ENCODE measurements around the gene SLC6A8.

DNA sequence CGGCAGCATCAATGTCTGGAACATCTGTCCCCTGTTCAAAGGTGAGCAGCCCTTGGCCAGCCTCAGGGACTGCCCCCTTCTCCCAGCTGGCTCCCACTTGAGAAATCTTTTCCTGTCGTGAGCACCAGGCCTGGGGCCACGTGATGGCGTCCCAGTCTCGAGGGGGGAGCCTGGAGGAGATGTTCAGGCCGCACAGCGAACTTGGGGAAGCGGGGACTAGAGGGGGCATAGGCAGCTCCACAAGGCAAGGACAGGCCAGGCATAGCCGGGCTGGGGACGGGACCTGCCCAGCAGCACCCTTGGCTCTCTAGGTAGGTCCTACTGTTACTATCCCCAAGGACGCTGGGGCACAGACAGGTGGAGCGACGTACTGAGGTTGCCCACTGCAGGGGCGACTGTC is 2.7 kb downstream of the SLC6A8 start:
- TF ChIP-seq EP300 (IDR thresholded peaks at IDR 0.05) (no peak), POLR2AphosphoS5 (IDR thresholded peaks at IDR 0.05) (no peak)
- TF ChIP-seq, protein P1, sequence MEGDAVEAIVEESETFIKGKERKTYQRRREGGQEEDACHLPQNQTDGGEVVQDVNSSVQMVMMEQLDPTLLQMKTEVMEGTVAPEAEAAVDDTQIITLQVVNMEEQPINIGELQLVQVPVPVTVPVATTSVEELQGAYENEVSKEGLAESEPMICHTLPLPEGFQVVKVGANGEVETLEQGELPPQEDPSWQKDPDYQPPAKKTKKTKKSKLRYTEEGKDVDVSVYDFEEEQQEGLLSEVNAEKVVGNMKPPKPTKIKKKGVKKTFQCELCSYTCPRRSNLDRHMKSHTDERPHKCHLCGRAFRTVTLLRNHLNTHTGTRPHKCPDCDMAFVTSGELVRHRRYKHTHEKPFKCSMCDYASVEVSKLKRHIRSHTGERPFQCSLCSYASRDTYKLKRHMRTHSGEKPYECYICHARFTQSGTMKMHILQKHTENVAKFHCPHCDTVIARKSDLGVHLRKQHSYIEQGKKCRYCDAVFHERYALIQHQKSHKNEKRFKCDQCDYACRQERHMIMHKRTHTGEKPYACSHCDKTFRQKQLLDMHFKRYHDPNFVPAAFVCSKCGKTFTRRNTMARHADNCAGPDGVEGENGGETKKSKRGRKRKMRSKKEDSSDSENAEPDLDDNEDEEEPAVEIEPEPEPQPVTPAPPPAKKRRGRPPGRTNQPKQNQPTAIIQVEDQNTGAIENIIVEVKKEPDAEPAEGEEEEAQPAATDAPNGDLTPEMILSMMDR (IDR thresholded peaks at IDR 0.05), result no peak
